ENCODE data around the gene RERE.

The RERE gene

GRCh38 chr1:8690253-8690525 is 127.3 kb downstream of the RERE start:
- no peak for DNase-seq

GRCh38 chr1:8689431-8690252 is 127.8 kb downstream of the RERE start:
- no peak for DNase-seq

- DNase-seq: no peak
Measured at GRCh38 chr1:8687538-8687937, 129.9 kb downstream of the RERE start.

- DNase-seq: peak in 3 of 58 donors; percentile 5 to 24 (median 6)
Measured at GRCh38 chr1:8687039-8687438, 130.4 kb downstream of the RERE start.

GRCh38 chr1:8685463-8685862 is 132.0 kb downstream of the RERE start:
- no peak for DNase-seq

GRCh38 chr1:8684590-8684989 is 132.8 kb downstream of the RERE start:
- DNase-seq: no peak

- DNase-seq: no peak
Measured at GRCh38 chr1:8682573-8682972, 134.9 kb downstream of the RERE start.

GRCh38 chr1:8681911-8682310 is 135.5 kb downstream of the RERE start:
- DNase-seq: no peak

GRCh38 chr1:8680664-8681650 is 136.5 kb downstream of the RERE start:
- no peak for DNase-seq

- DNase-seq: no peak
Measured at GRCh38 chr1:8679929-8680663, 137.3 kb downstream of the RERE start.

- DNase-seq: no peak
Measured at GRCh38 chr1:8679395-8679800, 138.0 kb downstream of the RERE start.

- no peak for DNase-seq
Measured at GRCh38 chr1:8678673-8679394, 138.6 kb downstream of the RERE start.

- DNase-seq: no peak
Measured at GRCh38 chr1:8677782-8678181, 139.7 kb downstream of the RERE start.

- no peak for DNase-seq
Measured at GRCh38 chr1:8676813-8677212, 140.6 kb downstream of the RERE start.

- no peak for DNase-seq
Measured at GRCh38 chr1:8676072-8676471, 141.4 kb downstream of the RERE start.

GRCh38 chr1:8674912-8675311 is 142.5 kb downstream of the RERE start:
- no peak for DNase-seq

- DNase-seq: no peak
Measured at GRCh38 chr1:8674481-8674880, 143.0 kb downstream of the RERE start.

- peak in 9 of 58 donors; percentile 11 to 50 (median 15) for DNase-seq
Measured at GRCh38 chr1:8671306-8671917, 146.0 kb downstream of the RERE start.

GRCh38 chr1:8670371-8670818 is 147.0 kb downstream of the RERE start:
- no peak for DNase-seq

- DNase-seq: no peak
Measured at GRCh38 chr1:8669606-8670335, 147.7 kb downstream of the RERE start.

Data from anterior cingulate cortex (tissue), 58 donors.